ENCODE data around the gene KRT33A.
"Not testable (repeated sequence)": the region's sequence is repeated elsewhere in the genome, so short reads cannot be mapped to it uniquely, and the experiment has no call there.

The KRT33A gene

GRCh38 chr17:41350381-41350878 lies at the start of gene KRT33A:
KRT33A (minus strand) TSS chr17:41350828; CDS start chr17:41350767, 61 bp downstream.
- H3K36me3 ChIP-seq (ENCODE audit: insufficient read depth, low read length); H3K9me3 ChIP-seq (ENCODE audit: control insufficient read depth, insufficient read depth, low read length); H3K9ac ChIP-seq (ENCODE audit: low read depth, low read length); H3K4me1 ChIP-seq (ENCODE audit: insufficient read depth, low read length): not testable (repeated sequence)

DNA sequence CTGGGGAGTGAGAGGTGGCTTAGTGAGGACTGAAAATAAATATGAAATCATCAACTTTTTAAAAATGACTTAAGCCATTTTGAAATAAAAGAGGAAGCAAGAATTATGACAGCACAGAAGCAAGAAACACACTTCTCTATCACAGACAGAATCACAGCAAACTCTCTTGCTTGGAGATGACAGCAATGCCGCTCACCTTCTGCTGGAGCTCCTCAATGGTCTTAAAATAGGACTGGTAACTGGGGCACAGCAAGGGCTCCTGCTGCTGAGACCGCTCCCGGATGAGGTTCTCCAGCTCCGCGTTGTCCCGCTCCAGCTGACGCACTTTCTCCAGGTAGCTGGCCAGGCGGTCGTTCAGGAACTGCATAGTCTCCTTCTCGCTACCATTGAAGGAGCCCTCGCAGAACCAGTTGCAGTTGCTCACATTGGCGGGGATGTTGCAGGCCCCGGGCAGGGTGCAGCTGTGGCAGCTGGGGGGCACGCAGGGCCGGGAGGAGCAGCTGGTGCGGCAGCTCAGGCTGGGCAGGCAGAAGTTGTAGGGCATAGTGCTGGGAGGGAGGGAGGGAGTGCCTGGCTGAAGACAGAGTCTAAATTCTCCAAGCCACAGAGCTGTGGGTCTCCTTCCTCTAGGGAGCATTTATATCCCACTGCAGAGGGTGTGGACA lies 46.5 kb upstream of the KRT33A start, which contains the start of gene KRT31:
KRT31 (minus strand) TSS at position 613 of the 665 bp plus-strand sequence; CDS start at position 544, 69 bp downstream.
- Histone ChIP-seq H3K4me1 (ENCODE audit: insufficient read depth, low read length) (no peaks in the 10 kb centered on the region), H3K9me3 (ENCODE audit: control insufficient read depth, insufficient read depth, low read length) (no peaks in the 10 kb centered on the region; the same call in 1 of the 2 replicates), H3K9ac (ENCODE audit: low read depth, low read length) (no peak within 1 kb of the TSS), H3K36me3 (ENCODE audit: insufficient read depth, low read length) (no peaks in the 10 kb centered on the region)

DNA sequence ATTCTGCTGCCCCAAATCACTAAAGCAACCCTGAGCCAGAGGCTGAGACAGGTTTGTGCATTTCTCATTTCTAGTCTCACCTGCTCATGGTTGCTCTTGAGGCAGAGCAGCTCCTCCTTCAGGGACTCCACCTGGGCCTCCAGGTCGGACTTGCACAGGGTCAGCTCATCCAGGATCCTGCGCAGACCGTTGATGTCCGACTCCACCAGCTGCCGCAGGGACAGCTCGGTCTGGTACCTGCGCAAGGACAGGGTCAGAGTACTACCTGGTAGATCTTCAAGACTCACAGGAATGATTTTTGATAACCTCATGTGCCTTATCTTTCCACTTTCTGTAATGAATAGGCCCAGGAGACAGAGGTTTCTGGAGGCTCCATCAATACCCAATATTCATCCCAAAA lies 45.7 kb upstream of the KRT33A start:
- Histone ChIP-seq H3K9me3 (ENCODE audit: control insufficient read depth, insufficient read depth, low read length) (no peaks in the 10 kb centered on the region; the same call in 1 of the 2 replicates), H3K9ac (ENCODE audit: low read depth, low read length) (no peak overlapping the region), H3K36me3 (ENCODE audit: insufficient read depth, low read length) (no peaks in the 10 kb centered on the region), H3K4me1 (ENCODE audit: insufficient read depth, low read length) (no peaks in the 10 kb centered on the region)

- no peaks in the 10 kb centered on the region; the same call in 1 of the 2 replicates for H3K9me3 ChIP-seq (ENCODE audit: control insufficient read depth, insufficient read depth, low read length)
- no peaks in the 10 kb centered on the region for H3K36me3 ChIP-seq (ENCODE audit: insufficient read depth, low read length)
- no peaks in the 10 kb centered on the region for H3K4me1 ChIP-seq (ENCODE audit: insufficient read depth, low read length)
- no peak overlapping the region for H3K9ac ChIP-seq (ENCODE audit: low read depth, low read length)
Observed at GRCh38 chr17:41395611-41396010, 45.0 kb upstream of the KRT33A start.

GRCh38 chr17:41395044-41395443 lies 44.4 kb upstream of the KRT33A start:
- not testable (repeated sequence) for H3K9me3 ChIP-seq (ENCODE audit: control insufficient read depth, insufficient read depth, low read length); H3K4me1 ChIP-seq (ENCODE audit: insufficient read depth, low read length); H3K9ac ChIP-seq (ENCODE audit: low read depth, low read length); H3K36me3 ChIP-seq (ENCODE audit: insufficient read depth, low read length)

DNA sequence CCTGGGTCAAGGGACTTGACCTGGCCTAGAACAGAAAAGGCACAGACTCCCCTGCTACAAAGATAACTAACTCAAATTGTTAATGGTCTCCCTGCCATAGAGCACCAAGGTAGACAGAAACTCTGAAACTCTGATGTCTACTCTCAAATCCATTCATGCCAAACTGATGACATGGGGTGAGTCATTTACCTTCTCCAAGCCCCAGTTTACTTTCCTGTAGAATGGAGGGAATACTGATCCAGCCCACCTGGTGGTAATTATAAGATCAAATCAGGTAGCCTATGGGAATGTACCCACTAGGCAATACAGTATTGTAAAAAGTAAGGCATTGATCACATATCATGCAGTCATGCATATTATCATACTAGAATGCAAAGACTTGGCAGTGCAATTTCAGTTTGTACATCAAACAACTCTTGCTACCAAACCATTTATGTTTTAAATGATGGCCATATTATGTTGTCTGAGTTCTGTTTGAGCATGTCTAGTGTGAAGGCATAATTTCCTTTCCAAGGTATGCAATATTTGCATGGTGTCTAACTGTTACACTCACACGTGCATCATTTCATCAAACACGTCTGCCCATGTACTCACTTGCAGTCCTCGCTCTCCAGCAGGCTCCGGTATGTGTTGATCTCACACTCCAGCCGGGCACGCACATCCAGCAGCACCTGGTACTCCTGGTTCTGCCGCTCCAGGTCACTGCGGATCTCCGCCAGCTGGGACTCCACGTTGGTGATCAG lies 43.8 kb upstream of the KRT33A start:
- no peak overlapping the region for H3K9ac ChIP-seq (ENCODE audit: low read depth, low read length)
- H3K36me3 ChIP-seq (ENCODE audit: insufficient read depth, low read length) = no peaks in the 10 kb centered on the region
- no peaks in the 10 kb centered on the region for H3K4me1 ChIP-seq (ENCODE audit: insufficient read depth, low read length)
- H3K9me3 ChIP-seq (ENCODE audit: control insufficient read depth, insufficient read depth, low read length) = no peaks in the 10 kb centered on the region; the same call in 1 of the 2 replicates

GRCh38 chr17:41393826-41394225 lies 43.2 kb upstream of the KRT33A start:
- Histone ChIP-seq H3K9me3 (ENCODE audit: control insufficient read depth, insufficient read depth, low read length) (no peaks in the 10 kb centered on the region; the same call in 1 of the 2 replicates), H3K4me1 (ENCODE audit: insufficient read depth, low read length) (no peaks in the 10 kb centered on the region), H3K36me3 (ENCODE audit: insufficient read depth, low read length) (no peaks in the 10 kb centered on the region), H3K9ac (ENCODE audit: low read depth, low read length) (no peak overlapping the region)

DNA sequence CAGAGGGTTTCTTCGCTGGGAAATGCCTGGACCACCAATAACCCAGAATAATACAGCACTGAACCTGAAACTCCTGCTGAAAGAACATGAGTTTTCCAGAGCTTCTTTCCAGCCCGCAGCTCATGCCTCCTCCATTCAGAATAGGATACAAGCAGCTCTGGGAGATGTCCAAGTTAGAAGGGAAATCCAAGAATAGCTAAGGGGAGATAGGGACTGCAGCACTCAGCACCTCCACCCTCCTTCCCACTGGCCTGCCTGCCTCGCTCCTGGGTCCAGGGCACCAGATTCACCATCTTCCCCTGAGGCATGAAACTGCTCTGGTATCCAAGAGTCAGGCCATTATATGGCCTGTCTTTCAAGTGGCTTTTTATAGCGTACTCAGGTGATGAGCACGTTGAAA lies 42.7 kb upstream of the KRT33A start:
- no peaks in the 10 kb centered on the region for H3K4me1 ChIP-seq (ENCODE audit: insufficient read depth, low read length)
- no peaks in the 10 kb centered on the region; the same call in 1 of the 2 replicates for H3K9me3 ChIP-seq (ENCODE audit: control insufficient read depth, insufficient read depth, low read length)
- H3K36me3 ChIP-seq (ENCODE audit: insufficient read depth, low read length) = no peaks in the 10 kb centered on the region
- H3K9ac ChIP-seq (ENCODE audit: low read depth, low read length) = no peak overlapping the region

GRCh38 chr17:41392278-41392677 lies 41.6 kb upstream of the KRT33A start:
- no peaks in the 10 kb centered on the region for H3K4me1 ChIP-seq (ENCODE audit: insufficient read depth, low read length)
- no peak overlapping the region for H3K9ac ChIP-seq (ENCODE audit: low read depth, low read length)
- no peaks in the 10 kb centered on the region for H3K36me3 ChIP-seq (ENCODE audit: insufficient read depth, low read length)
- H3K9me3 ChIP-seq (ENCODE audit: control insufficient read depth, insufficient read depth, low read length) = no peaks in the 10 kb centered on the region; the same call in 1 of the 2 replicates

GRCh38 chr17:41391535-41391934 lies 40.9 kb upstream of the KRT33A start:
- Histone ChIP-seq H3K36me3 (ENCODE audit: insufficient read depth, low read length) (no peaks in the 10 kb centered on the region), H3K4me1 (ENCODE audit: insufficient read depth, low read length) (no peaks in the 10 kb centered on the region), H3K9ac (ENCODE audit: low read depth, low read length) (no peak overlapping the region), H3K9me3 (ENCODE audit: control insufficient read depth, insufficient read depth, low read length) (no peaks in the 10 kb centered on the region; the same call in 1 of the 2 replicates)

DNA sequence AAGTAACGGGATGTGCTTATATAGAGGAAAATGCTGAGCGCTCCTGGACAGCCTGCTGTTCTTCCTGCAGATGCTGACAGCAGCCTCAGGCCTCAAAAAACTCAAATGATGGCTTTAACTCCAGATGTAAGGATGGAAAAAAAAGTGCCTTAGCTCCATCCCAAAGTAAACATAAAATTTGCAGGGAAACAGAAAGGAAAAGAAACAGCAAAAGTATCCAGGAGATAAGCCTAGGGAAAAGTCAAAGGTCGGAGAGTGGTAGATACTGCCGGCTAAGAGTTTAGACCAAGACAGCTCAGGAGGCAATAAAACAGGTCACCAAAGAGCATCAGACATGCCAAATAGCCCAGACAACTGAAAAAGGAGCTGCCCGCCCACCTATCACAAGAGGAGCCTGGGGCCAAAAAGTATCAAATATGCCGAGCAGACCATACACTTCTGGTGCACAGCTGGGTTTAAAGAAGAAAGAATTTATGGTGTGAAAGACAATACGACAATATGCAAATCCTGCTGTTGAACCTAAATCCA lies 39.8 kb upstream of the KRT33A start:
- Histone ChIP-seq H3K36me3 (ENCODE audit: insufficient read depth, low read length) (no peaks in the 10 kb centered on the region), H3K9ac (ENCODE audit: low read depth, low read length) (no peak overlapping the region), H3K4me1 (ENCODE audit: insufficient read depth, low read length) (no peaks in the 10 kb centered on the region), H3K9me3 (ENCODE audit: control insufficient read depth, insufficient read depth, low read length) (no peaks in the 10 kb centered on the region; the same call in 1 of the 2 replicates)

- H3K9me3 ChIP-seq (ENCODE audit: control insufficient read depth, insufficient read depth, low read length) = no peaks in the 10 kb centered on the region; the same call in 1 of the 2 replicates
- H3K4me1 ChIP-seq (ENCODE audit: insufficient read depth, low read length) = no peaks in the 10 kb centered on the region
- no peak overlapping the region for H3K9ac ChIP-seq (ENCODE audit: low read depth, low read length)
- no peaks in the 10 kb centered on the region for H3K36me3 ChIP-seq (ENCODE audit: insufficient read depth, low read length)
Observed at GRCh38 chr17:41387670-41388069, 37.0 kb upstream of the KRT33A start.

GRCh38 chr17:41386227-41386626 lies 35.6 kb upstream of the KRT33A start:
- H3K4me1 ChIP-seq (ENCODE audit: insufficient read depth, low read length) = no peaks in the 10 kb centered on the region
- H3K9me3 ChIP-seq (ENCODE audit: control insufficient read depth, insufficient read depth, low read length) = no peaks in the 10 kb centered on the region; the same call in 1 of the 2 replicates
- no peaks in the 10 kb centered on the region for H3K36me3 ChIP-seq (ENCODE audit: insufficient read depth, low read length)
- no peak overlapping the region for H3K9ac ChIP-seq (ENCODE audit: low read depth, low read length)

- no peaks in the 10 kb centered on the region; the same call in 1 of the 2 replicates for H3K9me3 ChIP-seq (ENCODE audit: control insufficient read depth, insufficient read depth, low read length)
- no peaks in the 10 kb centered on the region for H3K4me1 ChIP-seq (ENCODE audit: insufficient read depth, low read length)
- no peaks in the 10 kb centered on the region for H3K36me3 ChIP-seq (ENCODE audit: insufficient read depth, low read length)
- H3K9ac ChIP-seq (ENCODE audit: low read depth, low read length) = no peak overlapping the region
Observed at GRCh38 chr17:41383690-41384089, 33.1 kb upstream of the KRT33A start.
